HG03558 (cell line): ENCODE data around the gene CPEB4.

Experiments used
- ATAC-seq: cut with Tn5 transposase; IDR thresholded peaks from one replicate; pipeline ENCODE4 v1.9.1; 2021; ENCODE audit warnings: moderate number of reproducible peaks; ENCODE audit not compliant: unreplicated experiment; ENCODE audit errors: extremely low read depth

Gene CPEB4

GRCh38 chr5:173883347-173883924 lies 4.7 kb upstream of the CPEB4 start:
- ATAC-seq, result no peak

DNA sequence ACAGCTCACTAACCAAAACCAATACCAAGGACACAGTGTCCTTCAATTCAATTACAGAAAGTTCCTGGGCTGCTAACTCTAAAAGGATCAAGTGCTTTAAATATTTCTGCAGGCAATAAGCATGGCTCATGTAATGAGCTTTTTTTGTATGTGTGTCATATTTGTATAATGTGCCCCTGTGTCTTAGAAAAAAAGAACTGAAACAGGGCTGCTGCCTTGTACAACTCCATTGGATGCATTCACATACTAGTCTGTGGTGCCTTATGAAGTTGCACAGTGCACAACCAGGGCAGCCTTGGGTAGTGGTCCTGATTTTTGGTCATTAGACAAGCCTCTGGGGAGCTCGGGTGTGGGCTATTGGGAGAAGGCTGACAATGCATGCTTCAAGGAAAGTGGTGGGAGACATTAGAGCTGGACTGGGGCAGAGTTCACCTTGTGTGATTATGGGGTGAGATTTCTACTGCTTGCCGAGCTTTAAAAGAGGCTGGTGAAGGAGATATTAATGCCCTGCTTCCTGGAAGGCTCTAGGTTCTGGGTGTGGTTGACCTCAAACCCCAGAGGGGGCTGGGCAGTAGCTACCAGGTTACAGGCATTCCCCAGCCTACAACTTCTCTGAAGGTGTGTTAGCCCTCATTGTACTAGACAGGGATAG lies 3.6 kb upstream of the CPEB4 start:
- no peak for ATAC-seq

DNA sequence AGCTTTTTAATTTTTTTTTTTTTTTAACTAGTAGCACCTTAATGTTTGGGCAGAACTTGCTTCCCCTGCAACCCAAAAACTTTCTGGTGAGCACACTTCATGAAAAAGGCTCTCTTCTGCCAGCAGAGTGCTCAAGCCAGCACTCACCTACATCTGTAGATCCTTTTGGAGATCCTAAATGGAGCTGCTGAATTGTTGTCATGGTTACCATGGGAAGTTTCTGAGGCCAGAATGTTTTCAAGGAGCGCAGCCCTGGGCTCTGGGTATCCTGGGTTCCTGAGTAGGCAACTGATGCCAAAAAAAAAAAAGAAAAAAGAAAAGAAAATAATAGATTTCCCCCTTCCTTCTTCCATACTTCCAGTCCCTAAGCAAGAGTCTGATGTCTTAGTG lies 3.1 kb upstream of the CPEB4 start:
- no peak for ATAC-seq

GRCh38 chr5:173885475-173886010 lies 2.6 kb upstream of the CPEB4 start:
- no peak for ATAC-seq

- no peak for ATAC-seq
Observed at GRCh38 chr5:173886150-173886549, 2.0 kb upstream of the CPEB4 start.

DNA sequence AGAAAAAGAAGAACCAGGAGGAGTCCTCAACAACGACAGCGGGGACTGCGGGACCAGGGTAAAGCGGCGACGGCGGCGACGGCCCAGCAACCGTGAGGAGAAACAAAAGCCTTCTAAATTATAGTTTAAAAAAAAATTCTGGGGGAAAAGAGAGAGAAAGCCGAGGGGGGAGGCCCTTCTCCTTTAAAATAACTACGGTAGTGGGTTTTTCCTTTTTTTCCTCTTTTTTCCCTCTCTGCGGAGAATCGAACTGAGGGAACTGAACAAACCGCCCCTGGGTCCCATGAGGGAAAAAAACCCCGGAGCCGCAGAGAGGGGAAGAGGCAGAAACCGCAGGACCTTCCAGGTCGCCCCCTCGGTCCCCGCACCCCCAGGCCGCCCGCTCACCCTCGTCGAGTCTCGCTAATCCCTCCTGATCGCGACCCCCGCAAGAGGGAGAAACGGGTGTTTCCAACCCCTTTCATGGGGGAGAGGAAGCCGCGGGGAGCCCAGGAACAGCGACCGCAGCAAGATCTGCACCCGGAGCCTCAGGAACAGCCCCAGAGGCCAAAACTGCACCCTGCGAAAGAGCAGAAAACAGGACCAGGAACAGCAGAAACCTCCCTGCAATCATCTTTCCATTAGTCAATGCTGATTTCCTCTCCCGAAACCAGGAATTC lies 453 bp downstream of the CPEB4 start:
- ATAC-seq, result no peak

- ATAC-seq, result no peak
Observed at GRCh38 chr5:173890195-173890991, 2.2 kb downstream of the CPEB4 start.

GRCh38 chr5:173891308-173892116 lies 3.4 kb downstream of the CPEB4 start:
- ATAC-seq, result no peak

DNA sequence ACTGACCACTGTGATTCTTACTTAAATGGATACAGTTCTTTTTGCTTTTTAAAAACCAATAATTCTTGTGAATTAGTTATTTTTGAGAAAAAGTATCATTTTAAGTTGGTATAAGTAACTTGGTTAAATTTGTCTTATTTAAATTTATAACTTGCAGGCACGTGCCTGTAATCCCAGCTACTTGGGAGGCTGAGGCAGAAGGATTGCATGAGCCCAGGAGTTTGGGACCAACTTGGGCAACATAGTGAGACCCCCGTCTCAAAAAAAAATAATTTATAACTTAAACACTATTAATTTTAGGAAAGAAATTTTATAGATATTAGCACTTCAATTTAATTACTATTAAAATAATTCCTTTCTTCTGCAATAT lies 5.0 kb downstream of the CPEB4 start:
- ATAC-seq, result no peak

- ATAC-seq, result no peak
Observed at GRCh38 chr5:173895401-173896165, 7.4 kb downstream of the CPEB4 start.

DNA sequence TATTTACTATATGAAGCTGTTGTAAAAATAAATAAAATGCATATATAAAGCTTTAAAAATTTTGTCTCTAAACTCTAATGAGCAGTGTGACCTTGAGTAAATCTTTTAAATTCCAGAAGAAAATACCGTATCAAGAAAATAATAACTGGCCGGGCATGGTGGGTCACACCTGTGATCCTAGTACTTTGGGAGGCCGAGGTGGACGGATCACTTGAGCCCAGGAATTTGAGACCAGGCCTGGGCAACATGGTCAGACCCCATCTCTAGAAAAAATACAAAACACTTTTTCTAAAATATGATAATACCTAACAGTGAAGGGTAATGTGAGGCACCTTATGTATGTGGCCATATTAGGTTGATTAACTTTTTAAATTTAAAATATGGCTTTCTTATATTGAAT lies 8.5 kb downstream of the CPEB4 start:
- ATAC-seq, result no peak

GRCh38 chr5:173901705-173902104 lies 13.6 kb downstream of the CPEB4 start:
- ATAC-seq, result no peak

DNA sequence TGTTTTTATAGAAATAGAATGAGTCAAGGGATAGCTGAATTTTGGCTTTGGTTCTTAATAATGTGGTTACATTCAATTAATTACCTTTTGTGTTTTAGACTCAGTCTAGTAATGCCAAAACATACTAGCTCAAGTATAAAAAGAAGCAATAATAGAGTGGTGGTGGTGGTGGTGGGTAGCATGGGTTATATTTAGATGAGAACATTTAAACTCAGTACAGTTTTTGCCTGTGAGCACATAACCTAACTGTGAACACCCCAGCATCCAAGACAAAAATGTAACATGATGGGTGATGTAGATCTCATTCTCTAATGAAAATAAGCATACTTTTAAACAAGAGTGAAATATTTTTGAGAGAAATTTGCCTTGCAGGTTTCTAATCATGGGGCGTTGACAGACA lies 14.2 kb downstream of the CPEB4 start:
- no peak for ATAC-seq

DNA sequence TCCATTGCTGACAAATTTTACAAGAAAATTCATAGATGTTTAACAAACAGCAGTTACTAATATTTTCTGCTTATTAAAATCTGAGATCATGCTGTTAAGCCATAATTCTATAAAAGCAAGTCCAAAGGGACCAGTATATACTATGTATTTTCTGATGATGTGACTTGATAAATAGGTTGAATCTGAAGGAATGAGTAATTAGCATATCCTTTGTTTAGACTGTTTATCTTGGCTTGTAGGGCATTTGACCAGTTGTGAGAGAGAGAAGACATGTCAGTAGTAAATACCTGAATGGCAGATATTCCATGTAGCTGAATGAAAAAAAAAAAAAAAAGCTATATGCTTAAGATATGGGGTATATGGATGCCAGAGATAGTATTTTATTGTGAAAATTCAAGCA lies 14.6 kb downstream of the CPEB4 start:
- ATAC-seq, result no peak

- ATAC-seq, result no peak
Observed at GRCh38 chr5:173903396-173904140, 15.4 kb downstream of the CPEB4 start.

- ATAC-seq, result no peak
Observed at GRCh38 chr5:173904151-173904550, 16.0 kb downstream of the CPEB4 start.

GRCh38 chr5:173907284-173907683 lies 19.1 kb downstream of the CPEB4 start:
- ATAC-seq, result no peak

DNA sequence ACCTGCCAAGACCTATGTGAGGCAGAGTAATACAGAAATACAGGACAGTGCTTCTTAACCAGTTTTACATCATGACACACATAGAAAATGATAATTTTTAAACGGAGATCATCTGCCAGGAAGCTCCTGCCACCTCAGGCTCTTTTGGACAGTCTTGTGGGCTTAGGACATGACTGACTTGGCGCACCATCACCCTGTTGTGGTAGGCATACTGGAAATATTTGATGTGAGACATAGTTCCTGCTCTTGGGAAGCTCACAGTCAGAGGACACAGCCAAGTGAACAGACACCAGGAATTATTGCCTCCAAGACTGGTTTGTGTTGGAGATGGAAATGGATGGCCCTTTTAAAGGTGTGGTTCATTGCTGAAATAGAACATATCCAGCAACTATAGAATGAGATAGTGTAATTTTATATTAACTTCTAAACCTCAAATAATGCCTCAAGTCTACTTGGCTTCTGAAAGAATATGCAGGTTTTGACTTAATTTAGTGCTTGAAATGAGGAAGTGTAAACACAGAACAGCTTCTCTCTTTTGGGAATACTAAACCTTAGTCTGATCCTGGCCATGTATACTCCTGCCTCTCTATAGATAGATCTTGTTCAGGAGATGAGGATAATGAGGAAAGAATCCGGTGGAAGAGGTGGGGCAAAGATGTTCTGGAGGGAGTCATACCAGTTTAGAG lies 19.7 kb downstream of the CPEB4 start:
- no peak for ATAC-seq
